Activated CD4-positive, alpha-beta T cell treated with anti-CD3 and anti-CD28 coated beads, Interleukin-2, amount 10 ng/mL, durations not matched to agents 7 days and 5 days (primary cell): Measurements from ENCODE around the gene PALB2. TPM values are rescaled to one million over a fixed set of nuclear protein-coding genes. Genes with fewer than 3 reads are reported as not detected.

Experiments
- CTCF ChIA-PET: fragments of 350-600 bp; sonication (Branson Sonifier 250); formaldehyde crosslinking; loops from one replicate; lab custom pipeline; 2021; ENCODE audit warnings: antibody characterized with exemption; lab: Charles Lee
- POLR2A ChIA-PET: fragments of 350-600 bp; sonication (Branson Sonifier 250); formaldehyde crosslinking; loops from one replicate; lab custom pipeline; 2021; ENCODE audit warnings: antibody characterized with exemption; lab: Charles Lee
- DNase-seq: peaks from one replicate; pipeline ENCODE4 v3.0.0-alpha.2; 2020
- H3K27ac Mint-ChIP-seq: one replicate; pipeline ENCODE4 v1.8.0; 2021; ENCODE audit warnings: mild to moderate bottlenecking, moderate library complexity, mixed read lengths
- H3K27me3 Mint-ChIP-seq: one replicate; pipeline ENCODE4 v1.8.0; 2021; ENCODE audit warnings: mixed read lengths
- H3K36me3 Mint-ChIP-seq: one replicate; pipeline ENCODE4 v1.8.0; 2021; ENCODE audit warnings: low read depth, mixed read lengths
- H3K4me1 Mint-ChIP-seq: one replicate; pipeline ENCODE4 v1.8.0; 2021; ENCODE audit warnings: mixed read lengths
- H3K4me3 Mint-ChIP-seq: one replicate; pipeline ENCODE4 v1.8.0; 2021; ENCODE audit warnings: mild to moderate bottlenecking, moderate library complexity, mixed read lengths
- H3K9me3 Mint-ChIP-seq: one replicate; pipeline ENCODE4 v1.8.0; 2021; ENCODE audit warnings: mixed read lengths
- total RNA-seq, 2 experiments: library from RNA; stranded (reverse); gene quantifications; one replicate each; pipeline ENCODE4 v1.2.3, GENCODE V29; 2021

PALB2 gene
- total RNA-seq, 2 experiments from 2014 or later: 19.2 to 21.6 TPM

DNA sequence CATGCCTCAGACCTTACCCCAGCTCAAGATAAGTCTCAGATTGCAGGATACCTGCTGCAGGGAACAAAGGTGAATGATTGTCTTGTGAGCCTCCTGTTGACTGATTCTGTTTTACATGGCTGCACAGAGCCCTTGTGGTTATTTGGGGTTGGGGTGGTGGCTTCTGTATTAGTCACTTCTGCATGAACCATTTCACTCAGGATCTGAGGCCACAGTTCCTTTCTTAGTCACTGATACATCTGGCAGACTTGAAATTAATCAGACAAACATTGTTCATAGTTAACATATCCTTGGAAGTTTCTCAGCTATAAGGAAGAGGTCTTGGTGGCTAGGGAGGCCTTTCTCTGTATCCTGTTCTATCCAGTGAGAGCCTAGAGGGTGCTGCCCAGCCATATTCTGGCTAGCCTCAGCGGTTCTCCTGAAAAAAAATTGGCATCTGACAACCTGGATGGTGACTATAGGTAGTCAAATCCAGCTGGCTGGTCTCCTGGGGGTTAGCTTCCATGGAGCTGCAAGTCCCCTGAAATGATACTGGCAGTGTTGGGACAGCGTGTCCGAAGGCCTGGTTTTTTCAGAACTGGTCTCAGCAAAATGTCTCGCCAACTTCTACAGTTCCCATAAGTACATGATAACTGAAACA is 29.1 kb upstream of the PALB2 start:
- Mint-ChIP-seq H3K4me3 (no peak overlapping the region), H3K36me3 (peaks cover 59% of the 10 kb centered on the region), H3K9me3 (no peaks in the 10 kb centered on the region), H3K27ac (no peak overlapping the region), H3K27me3 (no peaks in the 10 kb centered on the region), H3K4me1 (peaks cover 26% of the 10 kb centered on the region)
- POLR2A ChIA-PET: no interaction called here
- DNase-seq: peak; percentile 51
- CTCF ChIA-PET: interaction anchor here (0.8 to 1.1 kb wide), 2 partner anchors 60 to 227 kb away, joined by 3 read pairs; no protein-coding TSS in a partner anchor

- Mint-ChIP-seq H3K4me3 (no peak overlapping the region), H3K4me1 (peaks cover 26% of the 10 kb centered on the region), H3K36me3 (peaks cover 65% of the 10 kb centered on the region), H3K27ac (no peak overlapping the region), H3K9me3 (no peaks in the 10 kb centered on the region), H3K27me3 (no peaks in the 10 kb centered on the region)
- DNase-seq: no peak
- ChIA-PET CTCF (interaction anchor here (1.1 to 2.7 kb wide), 2 partner anchors 9 to 30 kb away, joined by 3 to 11 read pairs; partner anchors contain the start of gene PLK1), POLR2A (no interaction called here)
These were observed 27.8 kb upstream of the PALB2 start for GRCh38 chr16:23668873-23669272.

GRCh38 chr16:23668225-23668624 is 27.1 kb upstream of the PALB2 start:
- Mint-ChIP-seq H3K4me1 (peaks cover 26% of the 10 kb centered on the region), H3K27me3 (no peaks in the 10 kb centered on the region), H3K4me3 (no peak overlapping the region), H3K9me3 (no peaks in the 10 kb centered on the region), H3K36me3 (peaks cover 68% of the 10 kb centered on the region), H3K27ac (no peak overlapping the region)
- ChIA-PET CTCF (interaction anchor here (0.6 to 2.7 kb wide), 4 partner anchors 9 to 68 kb away, joined by 3 to 11 read pairs (median 4); partner anchors contain the start of gene PLK1), POLR2A (interaction anchor here (0.6 kb wide), 1 partner anchor 25 kb away, joined by 3 read pairs; no protein-coding TSS in a partner anchor)
- no peak for DNase-seq

- H3K36me3 Mint-ChIP-seq: peaks cover 77% of the 10 kb centered on the region
- ChIA-PET CTCF (interaction anchor here (0.7 to 2.7 kb wide), 3 partner anchors 9 to 12 kb away, joined by 3 to 11 read pairs (median 3); partner anchors contain the start of gene PLK1), POLR2A (no interaction called here)
- no peak overlapping the region for H3K4me3 Mint-ChIP-seq
- peaks cover 26% of the 10 kb centered on the region for H3K4me1 Mint-ChIP-seq
- no peak for DNase-seq
- H3K27ac Mint-ChIP-seq: no peak overlapping the region
- H3K9me3 Mint-ChIP-seq: no peaks in the 10 kb centered on the region
- H3K27me3 Mint-ChIP-seq: no peaks in the 10 kb centered on the region
These were observed 26.2 kb upstream of the PALB2 start for GRCh38 chr16:23667355-23667659.

GRCh38 chr16:23666571-23667354 is 25.7 kb upstream of the PALB2 start:
- no peaks in the 10 kb centered on the region for H3K27me3 Mint-ChIP-seq
- ChIA-PET POLR2A (no interaction called here), CTCF (interaction anchor here (1.4 to 2.7 kb wide), 2 partner anchors 11 kb away, joined by 3 to 11 read pairs; partner anchors contain the start of gene PLK1)
- no peak for DNase-seq
- H3K4me1 Mint-ChIP-seq: peaks cover 26% of the 10 kb centered on the region
- no peaks in the 10 kb centered on the region for H3K9me3 Mint-ChIP-seq
- H3K36me3 Mint-ChIP-seq: peaks cover 83% of the 10 kb centered on the region
- H3K27ac Mint-ChIP-seq: no peak overlapping the region
- no peak overlapping the region for H3K4me3 Mint-ChIP-seq

DNA sequence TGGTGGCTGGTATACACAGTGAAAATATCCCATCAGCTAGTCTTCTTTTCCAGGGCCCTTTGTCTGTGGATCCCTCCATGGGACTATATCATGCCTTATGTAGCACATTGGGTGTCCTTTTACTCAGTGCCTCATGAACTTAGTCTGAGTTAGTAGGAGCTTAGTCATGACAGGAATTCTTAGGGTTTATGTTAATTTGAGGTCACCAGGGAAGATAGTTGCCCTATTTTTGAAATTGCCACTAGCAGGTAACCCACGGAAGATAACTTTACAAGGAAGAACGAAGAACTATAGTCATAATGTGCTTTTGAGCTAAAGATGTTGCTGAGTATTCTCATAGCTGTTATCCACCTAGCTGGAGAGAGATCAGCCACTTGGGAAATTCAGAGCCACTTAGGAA is 22.8 kb upstream of the PALB2 start:
- H3K36me3 Mint-ChIP-seq: peaks cover 89% of the 10 kb centered on the region
- CTCF ChIA-PET: interaction anchor here (0.6 to 1.5 kb wide), 4 partner anchors 9 to 875 kb away, joined by 3 to 7 read pairs (median 3); no protein-coding TSS in a partner anchor
- POLR2A ChIA-PET: no interaction called here
- H3K4me1 Mint-ChIP-seq: peaks cover 7% of the 10 kb centered on the region
- DNase-seq: no peak
- H3K4me3 Mint-ChIP-seq: no peak overlapping the region
- no peaks in the 10 kb centered on the region for H3K27me3 Mint-ChIP-seq
- H3K27ac Mint-ChIP-seq: no peak overlapping the region
- H3K9me3 Mint-ChIP-seq: no peaks in the 10 kb centered on the region

GRCh38 chr16:23651943-23652468 is 10.9 kb upstream of the PALB2 start:
- Mint-ChIP-seq H3K27ac (no peak overlapping the region), H3K4me1 (peaks cover 27% of the 10 kb centered on the region), H3K9me3 (no peaks in the 10 kb centered on the region), H3K27me3 (no peaks in the 10 kb centered on the region), H3K36me3 (peaks cover 54% of the 10 kb centered on the region), H3K4me3 (no peak overlapping the region)
- CTCF ChIA-PET: interaction anchor here (0.6 kb wide), 1 partner anchor 1257 kb away, joined by 3 read pairs; no protein-coding TSS in a partner anchor
- POLR2A ChIA-PET: no interaction called here
- DNase-seq: no peak

GRCh38 chr16:23650674-23651416 is 9.7 kb upstream of the PALB2 start:
- H3K4me3 Mint-ChIP-seq: no peak overlapping the region
- peaks cover 36% of the 10 kb centered on the region for H3K4me1 Mint-ChIP-seq
- H3K9me3 Mint-ChIP-seq: no peaks in the 10 kb centered on the region
- no peak for DNase-seq
- no peak overlapping the region for H3K27ac Mint-ChIP-seq
- ChIA-PET POLR2A (no interaction called here), CTCF (interaction anchor here (0.6 kb wide), 2 partner anchors 483 to 1259 kb away, joined by 3 read pairs; no protein-coding TSS in a partner anchor)
- H3K36me3 Mint-ChIP-seq: peaks cover 64% of the 10 kb centered on the region
- H3K27me3 Mint-ChIP-seq: no peaks in the 10 kb centered on the region

DNA sequence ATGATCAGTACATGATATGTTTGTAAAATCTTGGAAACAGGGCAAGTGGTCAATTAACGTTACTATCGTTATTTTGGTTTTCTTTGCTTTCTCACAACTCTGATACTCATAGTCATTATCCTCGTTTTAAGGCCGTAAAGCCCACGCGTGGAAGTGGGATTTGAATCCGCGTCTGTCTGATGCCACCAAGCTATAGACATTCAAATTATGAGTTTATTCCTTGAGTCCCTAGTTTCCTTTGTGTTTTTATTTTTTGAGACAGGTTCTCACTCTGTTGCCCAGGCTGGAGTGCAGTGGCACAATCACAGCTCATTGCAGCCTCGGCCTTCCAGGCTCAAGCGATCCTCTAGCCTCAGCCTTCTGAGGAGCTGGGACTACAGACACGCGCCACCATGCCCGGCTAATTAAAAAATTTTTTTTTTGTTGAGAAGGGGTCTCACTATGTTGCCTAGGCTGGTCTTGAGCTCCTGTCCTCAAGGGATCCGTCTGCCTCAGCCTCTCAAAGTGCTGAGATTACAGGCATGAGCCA is 1.2 kb upstream of the PALB2 start:
- peaks cover 48% of the 10 kb centered on the region for H3K4me1 Mint-ChIP-seq
- no peaks in the 10 kb centered on the region for H3K27me3 Mint-ChIP-seq
- H3K9me3 Mint-ChIP-seq: no peaks in the 10 kb centered on the region
- ChIA-PET POLR2A (interaction anchor here (0.7 kb wide), 2 partner anchors 54 to 311 kb away, joined by 3 to 4 read pairs; no protein-coding TSS in a partner anchor), CTCF (interaction anchor here (1.1 kb wide), 1 partner anchor 55 kb away, joined by 4 read pairs; no protein-coding TSS in a partner anchor)
- H3K36me3 Mint-ChIP-seq: peaks cover 39% of the 10 kb centered on the region
- H3K27ac Mint-ChIP-seq: peak overlapping the region; percentile 99
- DNase-seq: no peak
- H3K4me3 Mint-ChIP-seq: peak overlapping the region; percentile 100

DNA sequence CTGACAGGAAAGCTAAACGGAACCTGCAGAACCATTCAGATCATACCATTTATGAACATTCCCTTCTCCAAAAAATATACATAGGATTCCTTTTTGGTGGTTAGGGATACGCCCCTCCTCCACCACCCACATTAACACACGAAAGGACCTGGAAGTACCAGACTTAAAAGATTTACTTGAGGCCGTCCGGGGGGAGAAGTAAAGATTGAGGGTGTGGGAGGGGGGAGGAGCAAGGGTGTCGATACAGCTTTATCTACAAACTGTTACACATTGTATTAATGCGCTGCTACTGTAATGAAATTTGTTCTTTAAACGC is 537 bp downstream of the PALB2 start:
- H3K4me3 Mint-ChIP-seq: peak overlapping the region; percentile 100

DNA sequence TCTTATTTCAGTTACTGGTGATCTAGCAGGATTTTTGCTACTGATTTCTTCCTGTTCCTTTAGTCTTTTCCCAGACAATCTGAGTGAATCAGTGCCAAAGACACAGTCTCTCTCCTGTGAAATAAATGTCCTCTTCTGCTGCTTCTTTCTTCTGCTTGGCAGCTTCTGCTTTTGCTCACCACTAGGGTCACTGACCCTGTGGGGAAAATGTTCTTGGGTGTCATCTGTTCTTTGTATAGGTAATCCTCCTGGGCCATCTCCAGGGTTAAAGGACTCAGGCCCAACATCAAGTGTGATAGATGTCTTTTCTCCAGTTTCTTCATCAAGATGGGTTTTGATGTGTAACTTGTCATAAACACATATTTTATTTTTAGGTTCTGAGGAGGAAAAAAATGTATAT is 5.2 kb downstream of the PALB2 start:
- H3K4me3 Mint-ChIP-seq: no peak overlapping the region
- ChIA-PET POLR2A (no interaction called here), CTCF (no interaction called here)
- H3K27me3 Mint-ChIP-seq: no peaks in the 10 kb centered on the region
- no peak for DNase-seq
- H3K4me1 Mint-ChIP-seq: peaks cover 25% of the 10 kb centered on the region
- peaks cover 29% of the 10 kb centered on the region for H3K36me3 Mint-ChIP-seq
- no peak overlapping the region for H3K27ac Mint-ChIP-seq
- no peaks in the 10 kb centered on the region for H3K9me3 Mint-ChIP-seq

More for the DNA sequence above, 537 bp downstream of the PALB2 start:
- Mint-ChIP-seq H3K36me3 (peaks cover 29% of the 10 kb centered on the region), H3K27ac (peak overlapping the region; percentile 99), H3K27me3 (no peaks in the 10 kb centered on the region), H3K4me1 (peaks cover 39% of the 10 kb centered on the region), H3K9me3 (no peaks in the 10 kb centered on the region)
- POLR2A ChIA-PET: no interaction called here
- CTCF ChIA-PET: interaction anchor here (0.5 kb wide), 1 partner anchor 388 kb away, joined by 3 read pairs; no protein-coding TSS in a partner anchor
- DNase-seq: no peak

- ChIA-PET POLR2A (no interaction called here), CTCF (no interaction called here)
- no peaks in the 10 kb centered on the region for H3K9me3 Mint-ChIP-seq
- H3K27ac Mint-ChIP-seq: no peak overlapping the region
- peaks cover 36% of the 10 kb centered on the region for H3K36me3 Mint-ChIP-seq
- peaks cover 19% of the 10 kb centered on the region for H3K4me1 Mint-ChIP-seq
- no peak for DNase-seq
- H3K4me3 Mint-ChIP-seq: no peak overlapping the region
- no peaks in the 10 kb centered on the region for H3K27me3 Mint-ChIP-seq
These were observed 6.6 kb downstream of the PALB2 start for GRCh38 chr16:23634461-23635036.
